NCI-H2107 treated with DMSO at 0.1 percent for 48 hours (cell line): Measurements from ENCODE around the gene RDX.

Experiments used
- DNase-seq: peaks from one replicate; lab custom pipeline; 2025; ENCODE audit not compliant: unreplicated experiment; lab: John Stamatoyannopoulos, UW

Gene RDX

DNA sequence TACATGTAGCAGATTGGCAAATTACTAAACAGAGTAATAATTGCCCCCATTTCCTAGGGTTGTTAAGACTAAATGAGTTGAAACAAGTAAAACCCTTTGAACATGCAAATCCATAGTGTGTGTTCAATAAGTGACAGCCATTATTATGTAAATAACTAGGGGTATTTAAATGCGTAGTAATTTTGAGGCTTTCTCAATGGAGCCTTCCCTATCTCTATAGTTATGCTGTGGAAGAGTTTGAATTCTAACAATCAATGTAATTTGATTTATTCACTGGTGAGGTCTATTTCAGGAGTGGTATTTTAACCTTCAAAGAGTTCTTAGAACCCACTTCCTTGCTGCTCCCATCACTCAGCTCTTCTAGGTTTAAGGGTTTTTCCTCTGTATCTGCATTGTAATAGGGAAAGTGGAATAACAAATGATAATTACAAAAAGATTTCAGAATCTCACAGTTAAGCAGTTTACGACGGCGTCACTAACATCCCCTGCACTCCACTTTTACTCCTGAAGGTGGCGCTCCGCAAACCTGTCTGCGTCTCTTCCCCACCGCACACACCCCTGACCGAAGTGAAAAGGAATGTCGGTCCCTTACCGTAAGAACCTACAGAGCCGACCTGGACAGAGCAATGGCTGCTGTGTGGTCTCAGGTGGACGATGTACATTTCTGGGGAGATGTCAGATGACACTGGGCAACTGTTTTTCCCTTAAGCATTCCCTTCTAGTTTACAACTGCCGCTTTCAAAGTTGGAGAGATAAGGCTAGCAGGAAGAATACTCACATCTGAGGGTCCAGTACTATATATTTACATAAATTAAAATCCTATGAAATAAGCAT lies 122.4 kb downstream of the RDX start:
- DNase-seq, result peak; percentile 28

DNA sequence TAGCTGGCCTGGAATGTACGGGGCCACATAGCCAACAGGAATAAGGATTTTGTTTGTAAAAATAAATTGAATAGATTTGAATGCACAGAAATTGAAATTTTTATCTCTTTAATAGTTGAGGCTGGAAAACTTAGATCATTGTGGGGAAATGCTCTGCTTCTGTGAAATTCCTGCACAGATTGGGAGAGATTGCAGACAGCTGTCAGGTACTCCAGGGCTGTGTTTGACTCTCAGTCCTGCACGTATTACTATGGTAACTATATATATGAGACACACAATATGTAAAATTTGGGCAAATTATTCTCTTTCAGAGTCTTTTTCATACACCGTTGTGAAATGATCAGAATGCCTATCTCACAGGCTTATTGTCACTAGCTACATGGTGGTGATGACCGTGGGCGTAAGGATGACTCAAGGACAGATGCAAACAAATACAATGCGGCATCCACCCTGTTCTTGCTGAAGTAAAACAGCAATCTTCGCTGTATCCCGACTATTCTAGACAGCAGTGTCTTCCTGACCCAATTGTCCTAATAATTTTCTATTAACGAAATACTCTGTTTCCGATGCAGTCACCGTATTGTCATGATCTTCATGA lies 123.8 kb downstream of the RDX start:
- no peak for DNase-seq

DNA sequence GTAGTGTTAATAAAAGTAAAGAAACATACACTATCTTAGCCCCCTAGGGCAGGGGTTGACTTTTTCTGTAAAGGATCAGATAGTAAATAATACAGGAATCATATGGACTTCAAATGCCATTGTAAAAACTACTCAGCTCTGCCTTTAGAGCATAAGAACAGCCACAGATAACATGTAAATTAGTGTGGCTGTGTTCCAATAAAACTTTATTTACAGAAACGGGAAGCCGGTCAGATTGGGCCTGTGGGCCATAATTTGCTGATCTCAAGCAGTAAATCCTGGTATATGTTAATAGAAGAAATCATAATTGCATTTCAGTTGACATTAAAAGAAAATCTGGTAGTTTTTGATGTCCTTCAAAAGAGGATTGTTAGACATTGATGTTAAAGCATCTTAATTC lies 126.7 kb downstream of the RDX start:
- DNase-seq, result no peak

DNA sequence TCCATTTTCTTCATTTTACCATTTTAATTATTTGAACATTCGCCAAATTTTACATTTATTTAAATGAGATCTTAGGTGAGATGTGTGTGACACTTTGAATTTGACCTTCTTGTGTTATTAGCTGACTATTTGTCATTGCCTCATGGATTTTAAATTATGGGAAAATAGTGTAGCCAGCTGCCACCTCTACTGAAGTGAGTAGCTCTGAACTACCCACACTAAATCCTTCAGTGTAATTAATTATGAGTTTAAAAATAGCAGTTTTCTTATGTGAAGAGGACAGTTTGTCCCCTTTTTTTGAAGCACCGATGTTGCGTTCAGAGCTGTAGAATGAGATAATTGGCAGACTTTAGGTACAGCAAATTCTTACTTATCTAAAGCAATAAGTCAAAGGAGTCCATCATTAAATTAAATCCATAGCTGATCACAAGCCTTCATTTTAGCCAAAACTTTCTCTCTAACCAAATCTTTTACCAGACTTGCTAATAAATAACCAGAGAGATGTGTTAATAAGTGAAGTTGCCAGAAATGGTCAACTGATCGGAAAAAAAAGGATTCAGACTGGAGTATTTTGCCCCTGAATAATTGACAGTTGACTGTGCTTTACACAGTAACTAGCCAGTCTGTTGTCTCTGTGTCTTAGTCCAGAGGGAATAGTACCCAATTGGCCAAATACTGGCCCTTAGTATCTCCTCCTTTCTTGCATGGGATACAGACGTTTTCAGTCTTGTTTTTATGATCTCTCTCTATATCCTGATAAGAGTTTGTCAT lies 128.2 kb downstream of the RDX start:
- no peak for DNase-seq

DNA sequence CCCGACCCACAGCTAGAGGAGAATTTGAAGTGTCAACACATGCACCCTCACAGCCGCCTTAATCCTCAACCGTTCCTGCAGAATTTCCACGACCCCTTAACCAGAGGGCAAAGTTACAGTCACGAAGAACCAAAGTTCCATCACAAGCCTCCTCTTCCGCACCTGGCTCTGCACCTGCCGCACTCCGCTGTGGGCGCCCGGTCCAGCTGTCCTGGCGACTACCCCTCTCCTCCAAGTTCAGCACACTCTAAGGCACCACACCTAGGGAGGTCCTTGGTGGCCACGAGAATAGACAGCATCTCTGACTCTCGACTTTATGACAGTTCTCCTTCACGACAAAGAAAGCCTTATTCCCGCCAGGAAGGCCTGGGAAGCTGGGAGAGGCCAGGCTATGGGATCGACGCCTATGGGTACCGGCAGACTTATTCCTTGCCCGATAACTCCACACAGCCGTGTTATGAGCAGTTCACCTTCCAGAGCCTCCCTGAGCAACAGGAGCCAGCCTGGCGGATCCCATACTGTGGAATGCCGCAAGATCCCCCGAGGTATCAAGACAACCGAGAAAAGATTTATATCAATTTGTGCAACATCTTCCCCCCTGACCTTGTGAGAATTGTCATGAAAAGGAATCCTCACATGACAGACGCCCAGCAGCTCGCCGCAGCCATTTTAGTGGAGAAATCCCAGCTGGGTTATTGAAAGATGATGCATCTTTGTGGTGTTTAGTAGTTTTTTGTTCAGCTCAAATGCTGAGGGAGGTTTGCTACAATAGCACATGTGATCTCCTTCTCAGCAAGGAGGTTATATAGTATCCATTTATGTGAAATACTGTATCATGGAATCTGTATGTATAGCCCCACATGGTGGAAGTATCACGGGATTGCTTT lies 131.1 kb downstream of the RDX start:
- no peak for DNase-seq

DNA sequence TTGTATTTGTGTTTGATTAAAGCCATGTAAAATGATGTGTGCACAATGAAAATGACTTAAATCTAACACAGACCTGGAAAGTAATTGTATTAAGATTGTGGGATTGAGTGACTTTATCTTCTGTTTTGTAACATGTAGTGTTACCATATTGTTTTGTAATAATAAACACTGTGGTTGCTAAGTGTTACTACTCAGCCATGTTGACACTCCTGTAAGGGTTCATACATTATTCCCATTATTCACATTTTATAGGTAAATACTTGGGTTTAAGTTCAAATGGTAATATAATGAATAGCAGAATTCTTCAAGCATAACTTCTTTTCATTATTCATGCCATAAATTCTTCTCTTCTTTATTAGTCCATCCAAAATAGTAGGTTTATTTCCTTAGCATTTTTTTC lies 134.2 kb downstream of the RDX start:
- DNase-seq, result no peak

DNA sequence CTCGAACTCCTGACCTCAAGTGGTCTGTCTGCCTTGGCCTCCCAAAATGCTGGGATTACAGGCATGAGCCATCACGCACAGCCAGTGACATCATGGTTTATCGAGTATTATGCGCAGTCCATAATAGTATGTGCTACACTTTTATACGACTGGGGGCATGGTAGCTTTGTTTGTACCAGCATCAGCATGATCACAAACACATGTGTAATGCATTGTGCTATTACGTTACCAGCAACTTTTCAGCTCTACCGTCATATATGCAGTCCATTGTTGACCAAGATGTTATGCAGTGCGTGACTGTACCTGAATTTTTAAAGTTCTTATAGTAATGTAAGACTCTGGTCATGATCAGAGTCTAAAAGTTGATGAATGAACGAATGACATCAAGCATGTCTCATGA lies 135.4 kb downstream of the RDX start:
- DNase-seq, result no peak

DNA sequence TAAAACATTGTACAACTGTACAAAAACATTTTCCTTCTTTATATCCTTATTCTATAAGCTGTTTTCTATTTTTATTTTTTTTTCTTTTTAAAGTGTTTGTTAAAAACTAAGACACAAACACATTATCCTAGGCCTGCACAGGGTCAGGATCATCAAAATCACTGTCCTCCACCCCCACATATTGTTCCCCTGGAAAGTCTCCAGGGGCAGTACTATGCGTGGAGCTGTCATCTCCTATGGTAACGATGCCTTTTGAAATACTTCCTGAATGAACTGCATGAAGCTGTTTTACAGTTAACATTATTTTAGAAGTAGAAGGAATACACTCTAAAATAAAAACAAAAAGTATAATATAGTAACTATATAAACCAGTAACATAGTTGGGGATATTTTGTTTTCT lies 136.0 kb downstream of the RDX start:
- no peak for DNase-seq

DNA sequence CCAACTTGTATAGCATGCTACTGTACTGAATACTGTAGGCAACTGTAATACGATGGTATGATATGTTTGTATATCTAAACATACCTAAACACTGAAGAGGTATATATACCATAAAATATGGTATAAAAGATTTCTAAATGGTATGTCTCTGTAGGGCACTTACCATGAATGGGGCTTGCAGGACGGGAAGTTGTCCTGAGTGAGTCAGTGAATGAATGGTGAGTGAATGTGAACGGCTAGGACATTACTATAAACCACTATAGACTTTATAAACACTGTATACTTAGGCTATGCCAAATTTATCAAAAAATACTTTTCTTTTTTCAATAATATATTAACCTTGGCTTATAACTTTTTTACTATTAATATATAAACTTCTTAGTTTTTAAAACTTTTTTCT lies 136.4 kb downstream of the RDX start:
- no peak for DNase-seq

DNA sequence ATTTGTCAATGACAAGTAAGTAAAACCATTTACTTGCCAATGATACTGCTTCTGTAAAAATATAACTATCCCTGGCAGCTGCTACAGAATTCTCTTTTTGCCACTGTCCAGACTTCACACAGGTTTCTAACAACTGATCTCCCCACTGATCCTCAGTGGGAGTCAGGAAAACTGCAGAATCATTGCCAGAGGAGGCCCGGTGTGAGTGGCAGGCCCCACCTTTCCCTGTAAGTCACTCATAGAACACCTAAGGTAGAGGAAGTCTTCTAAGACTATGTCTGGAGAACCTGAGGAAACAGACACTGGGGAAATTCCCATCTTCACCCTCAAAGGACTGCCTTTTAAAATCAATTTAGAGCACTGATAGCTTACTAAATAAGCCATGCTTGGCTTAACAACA lies 136.9 kb downstream of the RDX start:
- no peak for DNase-seq

DNA sequence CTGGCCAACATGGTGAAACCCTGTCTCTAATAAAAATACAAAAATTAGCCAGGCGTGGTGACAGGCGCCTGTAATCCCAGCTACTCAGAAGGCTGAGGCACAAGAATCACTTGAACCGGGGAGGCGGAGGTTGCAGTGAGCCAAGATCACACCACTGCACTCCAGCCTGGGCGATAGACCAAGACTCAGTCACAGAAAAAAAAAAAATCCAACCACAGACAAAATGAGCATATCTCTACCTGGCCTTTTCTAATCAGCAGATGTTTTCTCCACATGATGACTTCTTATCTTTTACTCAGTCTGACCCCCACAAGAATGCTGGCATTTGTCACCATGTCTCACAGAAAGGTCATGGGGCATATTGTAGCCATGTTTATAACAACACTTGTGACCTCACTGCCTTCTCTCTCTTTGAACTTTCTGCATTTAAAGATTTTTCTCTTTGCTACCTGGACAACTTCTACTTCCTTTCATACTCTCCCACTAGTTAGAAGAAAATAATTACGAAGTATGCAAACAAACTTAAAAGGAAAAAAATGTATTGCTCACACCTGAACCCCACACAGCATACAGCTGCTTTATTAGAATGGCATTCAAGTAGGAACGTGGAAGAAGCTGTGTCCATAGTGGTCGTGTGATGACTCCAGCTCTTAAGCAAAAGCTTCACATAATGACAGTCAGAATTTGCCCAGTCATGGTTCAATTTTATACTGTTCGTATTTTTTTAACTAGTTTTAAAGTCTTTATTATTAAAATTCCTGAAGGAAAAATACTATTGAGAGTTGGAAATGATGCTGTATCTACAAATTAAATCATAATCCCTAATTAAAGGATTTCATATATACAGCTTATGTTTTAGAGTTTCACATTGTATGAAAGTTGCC lies 137.9 kb downstream of the RDX start:
- DNase-seq, result no peak

DNA sequence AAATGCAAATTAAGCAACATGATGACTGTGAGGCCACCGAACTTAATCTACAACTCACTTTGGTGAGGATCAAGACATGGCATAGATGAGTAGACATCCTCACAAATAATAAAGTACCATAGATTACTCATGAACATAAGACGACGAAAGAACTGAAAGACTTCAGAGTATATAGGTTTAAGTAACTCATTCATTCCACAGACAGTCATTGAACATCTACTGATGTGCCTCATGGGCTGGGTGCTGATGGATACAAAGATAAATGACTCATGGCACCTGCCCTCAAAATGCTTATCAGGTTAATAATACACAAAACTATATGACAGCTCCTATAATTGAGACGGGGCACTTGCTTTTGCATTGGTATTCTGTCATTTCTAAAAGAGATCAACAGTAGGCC lies 139.9 kb downstream of the RDX start:
- DNase-seq, result no peak

DNA sequence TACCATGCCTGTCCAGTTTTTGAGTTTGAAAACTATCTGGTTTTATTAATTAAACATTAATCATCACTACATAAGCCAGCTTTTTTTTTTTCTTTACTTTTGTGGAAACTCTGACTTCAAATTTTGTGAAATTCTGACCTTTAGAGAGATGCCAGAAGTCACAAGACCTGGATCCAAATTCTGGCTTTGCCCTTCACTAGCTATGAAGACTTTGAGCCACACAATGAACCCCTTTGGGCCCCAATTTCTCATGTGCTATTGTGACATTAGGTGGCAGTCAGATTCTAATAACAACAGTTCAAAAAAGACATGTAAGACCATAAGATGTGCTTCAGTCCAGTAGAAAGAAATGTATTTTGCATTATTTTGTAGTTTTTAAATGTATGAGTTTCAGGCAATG lies 142.9 kb downstream of the RDX start:
- DNase-seq, result no peak

DNA sequence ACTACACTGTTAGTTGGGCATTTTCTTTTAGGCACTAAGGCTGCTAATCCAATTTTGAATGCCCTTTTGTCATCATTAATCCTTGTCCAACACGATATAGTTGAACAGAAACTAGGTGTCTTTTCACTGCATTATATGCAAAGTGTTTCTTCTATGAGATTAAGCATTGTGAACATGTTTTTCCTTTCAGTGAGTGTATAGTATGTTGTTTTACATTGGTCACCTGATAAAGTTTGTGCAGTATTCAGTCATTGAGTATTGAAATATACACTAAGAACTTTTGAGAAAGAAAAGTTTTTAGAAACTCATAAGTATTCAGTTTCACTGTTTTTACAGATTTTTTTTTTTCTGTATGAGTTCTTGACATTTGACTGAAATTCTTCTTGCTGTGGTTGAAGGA lies 144.2 kb downstream of the RDX start:
- DNase-seq, result no peak

DNA sequence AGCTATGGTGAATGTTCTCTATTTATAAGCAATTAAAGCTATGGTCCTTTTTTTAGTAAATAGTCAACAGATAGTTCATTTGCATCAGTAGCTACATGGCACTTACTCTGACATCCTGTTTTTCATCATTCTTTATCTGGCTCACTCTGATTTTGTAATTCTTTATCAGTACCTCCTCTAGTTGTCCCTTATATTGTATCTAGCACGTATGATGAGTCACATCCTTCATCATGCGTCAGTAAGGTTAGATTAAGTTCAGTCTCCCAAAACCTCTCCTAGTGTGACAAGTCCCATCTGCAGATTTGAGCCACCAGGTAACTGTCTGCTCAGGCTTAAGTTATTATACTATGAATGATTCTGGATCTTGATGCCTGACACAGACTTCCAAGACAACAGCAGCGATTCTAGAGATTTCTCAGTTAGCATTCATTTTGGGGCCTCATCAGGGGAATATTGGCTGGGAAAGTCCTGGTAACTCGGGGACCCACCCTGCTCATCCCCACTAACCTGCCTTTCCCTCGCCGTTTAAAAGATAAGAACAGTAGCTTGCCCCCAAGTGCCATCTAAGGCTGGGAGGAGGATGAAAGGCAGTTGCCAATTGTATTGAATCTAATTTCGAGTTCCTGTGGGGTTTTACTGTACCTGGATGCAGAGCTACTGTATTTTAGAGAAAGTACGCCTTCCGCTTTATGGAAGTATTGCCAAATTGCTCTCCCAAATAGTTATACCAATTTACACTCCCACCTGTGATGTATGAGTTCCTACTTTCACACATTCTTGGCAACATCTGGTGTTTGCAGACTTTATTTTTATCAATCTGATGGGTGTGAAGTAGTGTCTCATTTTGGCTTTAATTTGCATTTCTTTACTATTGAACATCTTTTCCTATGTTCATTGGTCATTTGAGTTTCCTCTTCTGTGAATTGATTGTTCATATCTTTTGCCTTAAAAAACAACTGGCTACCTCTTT lies 147.4 kb downstream of the RDX start:
- DNase-seq, result no peak

DNA sequence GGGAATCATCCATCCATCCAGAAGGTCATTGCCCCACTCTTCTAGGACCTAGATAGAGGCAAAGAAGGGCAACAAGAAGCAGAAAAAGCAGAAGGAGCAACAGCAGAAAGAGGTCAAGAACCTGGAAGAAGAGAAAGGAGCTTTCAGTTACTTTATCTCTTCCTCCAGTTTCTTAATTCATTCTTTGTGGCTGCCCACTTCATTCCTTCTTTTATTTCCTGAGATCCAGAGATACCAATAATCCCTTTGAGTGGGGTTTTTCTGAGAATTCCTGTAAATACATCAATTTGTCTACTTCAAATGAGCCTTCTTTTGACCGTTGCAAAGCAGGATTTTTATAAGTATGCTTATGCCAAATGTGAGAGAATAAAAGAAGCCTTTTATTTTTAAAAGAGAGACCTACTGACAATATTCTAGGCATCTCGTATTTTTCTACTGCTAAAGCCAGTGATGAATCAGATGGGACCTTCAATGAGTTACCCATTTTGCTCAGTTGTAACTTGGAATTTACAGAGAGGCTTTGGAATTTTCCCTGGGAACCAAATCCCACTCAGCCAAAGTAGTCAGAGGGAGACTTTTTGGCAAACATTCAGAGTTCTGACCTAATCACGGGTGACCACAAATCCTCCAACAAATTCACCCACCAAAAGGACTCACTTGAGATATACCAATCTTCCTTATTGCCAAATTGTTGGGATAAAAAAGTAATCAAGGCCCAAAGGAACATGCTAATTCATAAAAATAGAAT lies 148.3 kb downstream of the RDX start:
- no peak for DNase-seq

DNA sequence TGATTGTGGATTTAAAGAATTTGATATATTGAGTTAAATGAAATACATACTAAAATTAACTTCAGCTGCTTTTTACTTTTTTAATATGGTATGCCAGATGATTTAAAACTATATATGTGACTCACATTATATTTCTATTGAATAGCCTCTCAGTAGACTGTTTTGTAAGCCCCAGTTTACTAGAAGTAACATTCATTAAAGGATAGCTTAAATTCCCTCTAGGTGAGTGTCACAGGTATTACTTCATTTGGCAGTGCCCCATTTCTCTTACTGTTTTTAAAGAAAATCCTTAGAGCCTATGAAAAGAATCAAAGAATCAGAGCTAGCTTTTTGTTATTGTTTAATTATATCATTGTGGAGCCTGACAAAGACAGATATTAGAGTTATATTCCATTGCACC lies 154.6 kb downstream of the RDX start:
- no peak for DNase-seq

DNA sequence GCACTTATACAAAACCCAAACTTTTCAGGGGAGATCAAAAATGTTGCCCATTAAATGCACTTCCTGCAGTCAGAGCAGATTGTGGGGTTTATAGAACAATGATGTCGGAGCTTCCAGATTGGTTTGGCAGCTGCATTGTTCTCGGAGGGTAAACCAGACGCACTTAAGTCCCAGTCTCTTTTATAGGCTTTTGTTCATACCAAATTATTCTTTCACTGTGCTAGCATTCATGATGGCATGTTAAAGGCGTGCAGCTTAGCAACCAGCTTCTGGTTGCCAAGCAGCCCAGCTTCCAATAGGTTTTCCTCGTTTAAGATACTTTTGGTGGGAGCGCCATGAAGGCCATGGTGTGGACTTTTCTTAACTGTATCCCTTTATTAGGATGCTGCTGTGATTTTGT lies 162.3 kb downstream of the RDX start:
- peak; percentile 96 for DNase-seq
